MG63 (cell line): ENCODE results near the gene POLR2L. TPM values are rescaled to one million over a fixed set of nuclear protein-coding genes. Genes with fewer than 3 reads are reported as not detected.

ENCODE experiments used
- DNase-seq: peaks from one replicate; pipeline ENCODE4 v3.0.0-alpha.2; 2020
- H3K27me3 ChIP-seq: fragments of 250-450 bp; sonication (Bioruptor Pico); 2 replicates; pipeline ENCODE4 v1.5.1; 2020; ENCODE audit warnings: mild to moderate bottlenecking, moderate library complexity
- H3K36me3 ChIP-seq: fragments of 250-450 bp; sonication (Bioruptor Pico); 2 replicates; pipeline ENCODE4 v1.5.1; 2020; ENCODE audit warnings: mild to moderate bottlenecking, moderate library complexity
- H3K4me3 ChIP-seq: fragments of 250-450 bp; sonication (Bioruptor Pico); 2 replicates; pipeline ENCODE4 v1.5.1; 2020; ENCODE audit warnings: mild to moderate bottlenecking, moderate library complexity
- H3K9me3 ChIP-seq: fragments of 250-450 bp; sonication (Bioruptor Pico); 2 replicates; pipeline ENCODE4 v1.5.1; 2020; ENCODE audit warnings: mild to moderate bottlenecking, moderate library complexity
- total RNA-seq: library from RNA; depleted of rRNA; stranded (reverse); fragments of >200 nt; shearing (Covaris generic); gene quantifications from 2 replicates; pipeline ENCODE4 v1.2.3, GENCODE V29; 2014; ENCODE audit warnings: low replicate concordance

The POLR2L gene
- total RNA-seq, 1 experiment from 2014 or later: 190 TPM

DNA sequence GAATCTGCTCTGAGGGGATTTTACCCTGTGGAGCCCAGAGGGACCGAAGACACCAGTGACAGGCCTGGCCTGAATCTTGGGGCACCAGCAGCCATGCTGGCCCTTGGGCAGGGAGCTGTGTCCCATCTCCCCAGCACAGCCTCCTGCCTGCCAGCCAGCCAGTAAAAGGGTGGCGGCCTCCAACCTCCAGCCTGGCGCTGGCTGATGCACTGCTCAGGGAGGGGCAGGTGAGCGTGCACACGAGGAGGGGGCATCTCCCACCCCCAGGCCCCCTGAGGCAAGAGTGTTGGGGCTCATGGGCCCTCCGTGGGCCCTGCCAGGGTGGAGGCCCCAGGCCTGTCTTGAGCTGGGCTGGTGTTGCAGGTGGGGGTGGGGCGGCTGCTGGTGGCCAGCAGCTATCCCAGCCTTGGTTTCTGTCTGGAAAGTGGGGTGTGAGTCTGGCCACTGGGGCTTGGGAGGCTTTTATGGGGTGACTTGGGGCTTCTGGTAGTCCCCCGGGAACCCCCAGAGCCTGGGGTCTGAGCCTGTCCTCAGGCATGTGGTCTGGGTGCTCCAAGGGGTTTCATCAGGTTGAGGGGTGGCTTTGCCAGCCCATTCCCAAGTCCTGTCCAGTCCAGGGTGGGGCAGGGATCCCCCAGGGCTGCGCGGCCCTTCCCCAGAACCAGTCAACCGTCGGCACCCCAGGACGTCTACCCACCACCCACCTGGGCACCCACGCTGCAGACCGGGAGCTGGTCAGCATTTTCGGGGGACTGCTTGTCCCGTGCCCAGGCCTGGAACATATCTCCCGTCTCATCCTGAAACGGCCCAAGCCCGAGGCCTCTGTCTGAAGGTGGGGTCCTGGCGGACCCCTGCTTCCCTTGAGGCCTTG, 18.1 kb upstream of the POLR2L start:
- Histone ChIP-seq H3K4me3 (no peak overlapping the region), H3K36me3 (peaks cover 63% of the 10 kb centered on the region), H3K9me3 (no peaks in the 10 kb centered on the region), H3K27me3 (no peaks in the 10 kb centered on the region)
- DNase-seq: no peak

DNA sequence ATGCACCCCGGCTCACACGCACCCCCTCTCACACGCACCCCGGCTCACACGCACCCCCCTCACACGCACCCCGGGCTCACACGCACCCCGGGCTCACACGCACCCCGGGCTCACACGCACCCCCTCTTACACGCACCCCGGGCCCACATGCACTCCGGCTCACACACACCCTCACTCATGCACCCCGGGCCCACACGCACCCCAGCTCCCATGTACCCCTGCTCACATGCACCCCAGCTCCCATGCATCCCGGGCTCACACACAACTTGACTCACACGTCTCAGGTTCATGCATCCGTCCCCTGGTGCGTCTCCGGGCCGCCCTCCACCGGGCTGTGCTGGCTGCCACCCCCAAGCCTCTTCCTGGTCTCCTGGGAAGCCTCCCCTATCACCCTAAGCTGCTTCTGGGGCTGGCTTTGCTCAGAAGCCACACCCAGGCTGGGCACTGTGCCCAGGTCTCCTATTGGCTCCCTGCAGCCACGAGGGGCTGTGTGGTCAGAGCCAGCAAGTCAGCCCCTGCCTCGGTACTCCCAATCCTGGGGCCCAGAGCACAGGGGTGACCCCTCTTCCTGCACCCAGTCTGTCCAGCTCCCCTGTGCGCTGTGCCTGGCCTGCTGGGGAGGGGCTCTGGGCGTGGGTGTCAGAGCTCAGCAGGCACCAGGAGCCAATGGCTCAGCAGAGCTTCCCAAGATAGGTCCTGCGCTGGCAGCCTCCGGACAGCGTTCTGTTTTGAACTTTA, 17.2 kb upstream of the POLR2L start:
- no peaks in the 10 kb centered on the region for H3K27me3 ChIP-seq
- H3K36me3 ChIP-seq: peaks cover 60% of the 10 kb centered on the region
- DNase-seq: no peak
- no peaks in the 10 kb centered on the region for H3K9me3 ChIP-seq
- no peak overlapping the region for H3K4me3 ChIP-seq

DNA sequence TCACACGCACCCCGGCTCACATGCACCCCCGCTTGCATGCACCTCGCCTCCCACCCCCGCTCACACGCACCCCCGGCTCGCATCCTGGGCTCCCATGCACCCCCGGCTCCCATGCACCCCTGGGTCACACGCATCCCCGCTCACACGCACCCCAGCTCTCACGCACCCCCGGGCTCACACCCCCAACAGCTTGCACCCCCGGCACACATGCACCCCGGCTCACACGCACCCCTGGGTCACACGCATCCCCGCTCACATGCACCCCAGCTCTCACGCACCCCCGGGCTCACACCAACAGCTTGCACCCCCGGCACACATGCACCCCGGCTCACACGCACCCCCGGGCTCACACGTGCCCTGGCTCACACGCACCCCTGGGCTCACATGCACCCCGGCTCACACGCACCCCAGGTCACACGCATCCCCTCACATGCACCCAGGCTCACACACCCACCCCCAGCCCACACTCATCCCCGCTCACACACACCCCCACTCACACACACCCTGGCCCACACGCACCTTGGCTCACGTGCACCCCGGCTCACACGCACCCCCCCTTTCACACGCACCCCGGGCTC, 16.5 kb upstream of the POLR2L start:
- no peaks in the 10 kb centered on the region for H3K27me3 ChIP-seq
- no peak overlapping the region for H3K4me3 ChIP-seq
- no peaks in the 10 kb centered on the region for H3K9me3 ChIP-seq
- H3K36me3 ChIP-seq: peaks cover 62% of the 10 kb centered on the region
- DNase-seq: no peak

DNA sequence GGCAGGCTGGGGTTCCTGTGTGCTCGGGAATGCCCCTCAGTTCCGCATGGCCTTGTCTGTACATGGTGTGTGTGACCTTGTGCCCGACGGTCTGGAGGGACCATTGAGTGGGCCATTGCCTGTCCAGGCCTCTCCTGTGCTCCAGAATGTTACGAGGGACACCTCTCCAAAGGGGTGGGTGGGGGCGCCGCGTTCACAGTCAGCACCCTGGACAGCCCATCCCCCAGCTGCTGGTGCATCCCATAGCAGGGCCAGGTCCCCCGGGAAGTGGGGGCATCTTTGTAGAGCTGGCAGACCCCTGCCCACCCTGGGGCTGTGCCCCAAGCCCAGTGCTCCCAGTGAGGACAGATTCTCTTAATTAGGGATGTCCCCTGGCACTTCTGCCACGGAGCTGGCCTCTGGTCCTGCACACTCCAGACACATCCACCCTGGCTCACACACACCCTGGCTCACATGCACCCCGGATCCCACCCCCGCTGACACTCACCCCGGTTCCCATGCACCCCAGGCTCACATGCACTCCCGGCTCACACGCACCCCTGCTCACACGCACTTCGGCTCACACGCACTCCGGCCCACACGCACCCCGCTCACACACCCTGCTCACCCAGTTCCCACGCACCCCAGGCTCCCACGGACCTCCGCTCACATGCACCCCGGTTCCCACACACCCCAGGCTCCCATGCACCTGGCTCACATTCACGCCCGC, 15.9 kb upstream of the POLR2L start:
- H3K27me3 ChIP-seq: no peaks in the 10 kb centered on the region
- H3K4me3 ChIP-seq: no peak overlapping the region
- no peaks in the 10 kb centered on the region for H3K9me3 ChIP-seq
- peaks cover 57% of the 10 kb centered on the region for H3K36me3 ChIP-seq
- no peak for DNase-seq

DNA sequence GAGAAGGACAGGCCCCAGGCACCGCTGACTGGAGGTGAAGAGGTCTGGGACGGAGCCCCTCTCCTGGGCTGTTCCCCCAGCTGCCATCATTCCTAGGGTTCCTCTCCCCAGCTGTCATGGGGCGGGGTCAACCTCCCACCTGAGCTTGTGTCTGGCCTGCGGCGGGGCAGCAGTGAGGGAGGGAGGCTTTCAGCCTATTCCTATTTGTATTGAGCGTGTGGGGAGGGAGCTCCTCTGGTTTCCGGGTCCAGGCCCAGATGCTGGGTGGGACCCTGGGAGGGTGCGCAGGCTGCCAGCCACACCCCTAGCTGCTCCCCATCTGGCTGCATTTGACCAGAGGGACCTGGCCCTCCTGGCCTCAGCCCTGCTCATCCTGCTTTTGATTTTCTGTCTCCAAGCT, 14.1 kb upstream of the POLR2L start:
- Histone ChIP-seq H3K36me3 (peaks cover 57% of the 10 kb centered on the region), H3K27me3 (no peaks in the 10 kb centered on the region), H3K4me3 (no peak overlapping the region), H3K9me3 (no peaks in the 10 kb centered on the region)
- no peak for DNase-seq

DNA sequence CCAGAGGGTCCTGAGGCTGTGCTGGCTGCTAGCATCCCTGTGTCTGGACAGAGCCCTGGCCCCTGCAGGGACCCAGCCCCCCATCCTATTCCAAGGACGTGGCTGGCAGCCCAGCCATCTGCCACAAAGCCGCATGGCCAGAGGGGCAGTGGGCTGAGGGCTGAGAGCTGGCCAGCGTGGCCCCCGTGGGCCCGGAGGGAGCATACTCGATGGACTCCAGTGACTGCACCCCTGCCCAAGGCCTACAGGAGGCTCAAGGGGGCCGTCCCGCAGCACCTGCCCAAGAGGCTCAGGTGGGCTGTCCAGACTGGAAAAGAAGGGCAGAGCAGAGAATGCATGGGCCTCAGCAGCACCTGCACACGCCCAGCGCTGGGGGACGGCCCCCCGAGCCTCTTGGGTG, 13.5 kb upstream of the POLR2L start:
- H3K36me3 ChIP-seq: peaks cover 60% of the 10 kb centered on the region
- no peak for DNase-seq
- no peaks in the 10 kb centered on the region for H3K9me3 ChIP-seq
- no peaks in the 10 kb centered on the region for H3K27me3 ChIP-seq
- no peak overlapping the region for H3K4me3 ChIP-seq

DNA sequence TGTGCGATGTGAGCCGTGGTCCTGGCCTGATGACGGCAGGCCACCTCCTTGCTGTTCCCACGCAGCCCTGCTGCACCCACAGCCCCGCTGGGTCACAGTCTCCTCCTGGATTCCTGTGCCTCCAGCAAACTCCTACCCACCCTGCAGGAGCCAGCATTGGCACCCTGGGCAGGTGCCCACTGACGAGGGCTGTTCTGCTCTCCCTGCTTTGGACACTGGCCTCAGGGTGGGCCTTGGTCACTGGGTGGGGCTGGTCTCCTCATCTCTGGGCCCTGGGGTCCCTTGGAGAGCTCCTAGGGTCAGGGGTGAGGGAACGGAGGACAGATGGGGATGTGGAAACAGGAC, 13.0 kb upstream of the POLR2L start:
- no peaks in the 10 kb centered on the region for H3K9me3 ChIP-seq
- H3K27me3 ChIP-seq: no peaks in the 10 kb centered on the region
- peaks cover 60% of the 10 kb centered on the region for H3K36me3 ChIP-seq
- H3K4me3 ChIP-seq: no peak overlapping the region
- DNase-seq: no peak

DNA sequence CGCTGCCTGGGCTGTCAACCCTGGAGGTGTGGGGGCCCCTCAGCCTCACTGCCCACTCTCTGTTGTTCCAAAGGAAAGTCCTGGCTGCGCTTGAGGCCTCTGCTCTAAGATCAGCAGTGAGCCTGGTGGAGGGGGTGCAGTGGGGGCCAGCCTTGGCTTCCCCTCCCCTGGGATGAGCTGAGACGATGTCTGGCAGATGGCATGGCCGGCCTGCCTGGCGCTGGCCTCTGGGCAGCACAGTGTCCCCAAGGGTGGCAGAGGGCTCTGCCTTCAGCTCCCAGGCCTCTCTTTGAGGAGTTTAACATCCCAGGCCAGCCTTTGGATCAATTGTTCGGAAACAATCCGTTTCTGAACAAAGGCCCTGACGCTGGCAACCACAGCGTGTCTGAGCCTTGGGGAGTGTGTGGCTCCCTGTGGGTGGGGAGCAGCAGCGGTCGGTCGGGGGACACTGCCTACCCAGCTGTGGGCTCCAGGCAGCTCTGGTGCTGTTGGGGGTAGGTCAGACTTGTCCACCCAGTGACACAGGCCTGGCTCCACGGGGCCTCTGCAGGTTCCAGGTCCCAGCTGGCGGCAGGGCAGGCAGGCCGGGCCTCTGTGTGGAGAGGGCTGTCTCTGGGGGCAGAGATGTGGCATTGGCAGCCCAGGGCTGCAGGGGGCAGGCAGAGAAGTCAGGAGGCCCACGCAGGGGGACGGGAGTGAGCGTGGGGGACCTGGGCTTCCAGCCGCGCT, 12.4 kb upstream of the POLR2L start:
- no peak for DNase-seq
- peaks cover 58% of the 10 kb centered on the region for H3K36me3 ChIP-seq
- H3K4me3 ChIP-seq: no peak overlapping the region
- H3K27me3 ChIP-seq: no peaks in the 10 kb centered on the region
- H3K9me3 ChIP-seq: no peaks in the 10 kb centered on the region

DNA sequence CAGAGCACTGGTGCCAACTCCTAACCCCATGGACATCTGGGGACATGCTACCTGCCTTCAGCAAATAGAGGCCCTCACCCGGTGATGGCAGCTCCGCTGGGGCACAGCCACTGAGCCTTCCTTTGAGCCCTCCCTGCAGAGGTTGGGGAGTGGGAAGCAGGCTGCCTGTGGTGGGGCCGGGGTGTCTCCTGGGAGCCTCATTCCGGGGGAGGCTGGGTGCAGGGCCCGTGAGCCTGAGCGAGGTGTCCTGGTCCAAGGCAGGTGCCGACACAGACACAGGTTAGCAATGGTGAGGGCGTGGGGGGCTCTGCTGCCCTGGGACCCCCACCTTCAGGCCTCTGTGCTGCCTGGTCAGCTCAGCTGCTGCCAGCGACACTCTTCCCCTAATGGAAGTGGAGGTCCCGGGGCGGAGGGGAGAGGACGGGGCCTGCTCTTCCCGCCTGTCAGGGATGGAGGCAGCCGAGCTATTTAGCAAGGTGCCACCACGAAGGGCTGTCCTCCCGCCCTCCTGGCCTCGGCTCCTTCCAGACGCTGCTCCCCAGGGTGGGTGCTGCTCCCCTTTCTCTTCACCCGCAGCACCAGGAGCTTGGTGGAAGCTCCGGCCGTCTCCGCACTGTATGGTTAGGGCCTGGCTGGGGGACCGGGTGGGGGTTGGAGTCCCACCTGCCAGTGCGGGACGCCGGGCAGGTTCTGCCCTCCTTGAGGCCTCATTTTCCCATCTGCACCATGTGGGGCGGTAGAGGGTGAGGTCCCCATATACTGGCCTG, 11.5 kb upstream of the POLR2L start:
- H3K9me3 ChIP-seq: no peaks in the 10 kb centered on the region
- H3K36me3 ChIP-seq: peaks cover 59% of the 10 kb centered on the region
- DNase-seq: no peak
- H3K4me3 ChIP-seq: no peak overlapping the region
- no peaks in the 10 kb centered on the region for H3K27me3 ChIP-seq

DNA sequence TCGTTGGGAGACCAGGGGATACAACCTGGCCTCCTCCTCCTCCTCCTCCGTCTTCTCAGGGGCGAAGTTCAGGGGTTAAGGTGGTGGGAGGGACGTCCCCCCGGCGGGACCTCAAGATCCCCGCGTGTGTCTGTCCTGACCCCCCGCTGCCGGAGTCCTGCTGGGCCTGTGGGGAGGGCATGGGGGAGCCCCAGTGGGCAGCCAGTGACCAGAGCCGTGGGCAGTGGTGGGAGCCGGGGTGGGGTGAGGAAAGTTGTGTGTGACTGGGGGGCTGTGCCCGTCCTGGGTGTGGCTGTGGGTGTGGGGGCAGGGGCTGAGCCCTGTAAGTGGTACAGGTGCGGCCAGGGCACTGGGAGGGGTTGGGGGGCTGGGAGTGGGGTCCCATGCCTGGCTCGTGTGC, 10.4 kb upstream of the POLR2L start:
- Histone ChIP-seq H3K27me3 (no peaks in the 10 kb centered on the region), H3K4me3 (no peak overlapping the region), H3K9me3 (no peaks in the 10 kb centered on the region), H3K36me3 (peaks cover 65% of the 10 kb centered on the region)
- no peak for DNase-seq

DNA sequence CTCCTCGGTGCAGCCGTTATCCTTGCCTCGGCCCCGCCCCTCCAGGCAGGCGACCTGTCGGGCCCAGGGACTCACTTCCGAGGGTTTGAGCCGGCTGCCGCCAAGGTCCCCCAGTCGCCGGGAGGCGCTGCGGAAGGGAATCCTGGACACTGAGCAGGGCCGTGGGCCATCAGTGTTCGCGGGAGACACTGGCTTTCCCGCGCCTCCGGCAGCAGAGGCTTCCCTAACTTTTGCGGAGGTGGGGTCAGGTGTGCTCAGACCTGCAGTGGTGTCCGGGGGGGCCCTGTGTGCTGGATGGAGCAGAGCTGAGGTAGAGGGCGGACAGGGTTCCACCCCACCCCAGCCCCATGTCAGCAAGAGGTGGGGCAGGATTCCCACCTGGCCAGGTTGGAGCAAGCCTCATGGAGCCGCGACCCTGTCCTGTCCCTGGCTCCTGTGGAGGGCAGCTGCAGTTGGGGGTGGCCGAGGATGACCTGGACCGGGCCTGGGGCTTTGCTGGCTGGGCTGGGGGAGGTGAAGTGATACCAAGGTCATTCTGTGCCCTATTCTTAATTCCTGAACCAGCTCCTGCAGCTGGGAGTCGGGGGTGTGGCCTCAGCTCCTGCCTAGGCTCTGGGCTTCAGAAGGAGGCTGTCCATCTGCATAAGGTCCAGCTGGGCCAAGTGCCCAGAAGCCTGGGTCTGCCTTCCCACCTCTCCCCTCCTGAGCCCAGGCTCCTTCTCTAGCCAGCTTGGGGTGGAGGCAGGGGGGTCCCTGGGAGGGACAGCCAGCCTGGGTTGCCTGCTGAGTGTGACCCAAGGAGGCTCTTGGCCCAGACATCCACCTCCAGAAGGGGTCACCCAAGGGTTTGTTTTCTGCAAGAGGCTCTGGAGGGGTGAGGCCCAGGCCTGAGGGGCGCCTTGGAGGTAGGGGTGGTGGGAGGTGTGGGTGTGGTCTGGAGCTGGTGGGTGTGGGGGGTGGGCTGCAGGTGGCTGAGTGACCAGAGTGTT, 8.7 kb upstream of the POLR2L start:
- peaks cover 66% of the 10 kb centered on the region for H3K36me3 ChIP-seq
- H3K4me3 ChIP-seq: no peak overlapping the region
- no peak for DNase-seq
- no peaks in the 10 kb centered on the region for H3K9me3 ChIP-seq
- no peaks in the 10 kb centered on the region for H3K27me3 ChIP-seq

DNA sequence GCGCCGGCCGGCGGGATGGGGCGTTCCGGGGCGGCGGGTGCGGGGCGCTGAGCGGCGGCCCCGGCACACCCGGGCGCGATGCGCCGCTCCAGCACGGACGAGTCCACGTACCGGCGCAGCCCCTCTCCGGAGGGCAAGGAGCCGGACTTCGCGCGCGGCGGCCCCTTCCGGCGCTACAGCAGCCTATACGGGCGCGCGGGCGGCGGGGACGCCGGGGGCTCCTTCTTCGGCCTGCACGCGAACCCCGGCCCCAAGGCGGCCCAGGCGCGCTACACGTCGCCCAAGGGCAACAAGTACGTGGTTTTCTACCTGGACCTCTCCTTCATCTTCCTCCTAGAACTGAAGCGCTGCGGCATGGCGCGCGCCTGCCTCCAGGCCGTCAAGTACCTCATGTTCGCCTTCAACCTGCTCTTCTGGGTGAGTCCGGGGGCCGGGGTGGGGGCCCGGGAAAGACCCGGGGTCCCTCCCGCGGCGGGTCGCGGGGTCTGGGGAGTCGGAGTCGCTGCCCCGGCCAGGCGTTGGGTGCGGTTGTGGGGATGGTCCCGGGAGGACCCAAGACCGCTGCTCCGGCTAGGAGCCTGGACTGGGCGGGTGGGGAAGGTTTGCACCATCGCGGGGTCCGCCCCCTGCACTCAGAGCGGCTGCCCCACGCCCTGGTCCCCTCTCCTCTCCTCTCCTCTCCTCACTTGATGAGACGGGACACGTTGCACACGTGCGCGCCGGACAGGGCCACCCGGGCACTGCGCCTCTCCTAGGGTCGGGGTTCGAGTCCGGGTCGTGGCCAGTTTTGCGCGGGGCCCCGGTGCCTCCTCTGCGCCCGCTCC, 7.8 kb upstream of the POLR2L start:
- Histone ChIP-seq H3K36me3 (peaks cover 65% of the 10 kb centered on the region), H3K27me3 (no peaks in the 10 kb centered on the region), H3K4me3 (no peak overlapping the region), H3K9me3 (no peaks in the 10 kb centered on the region)
- DNase-seq: no peak

DNA sequence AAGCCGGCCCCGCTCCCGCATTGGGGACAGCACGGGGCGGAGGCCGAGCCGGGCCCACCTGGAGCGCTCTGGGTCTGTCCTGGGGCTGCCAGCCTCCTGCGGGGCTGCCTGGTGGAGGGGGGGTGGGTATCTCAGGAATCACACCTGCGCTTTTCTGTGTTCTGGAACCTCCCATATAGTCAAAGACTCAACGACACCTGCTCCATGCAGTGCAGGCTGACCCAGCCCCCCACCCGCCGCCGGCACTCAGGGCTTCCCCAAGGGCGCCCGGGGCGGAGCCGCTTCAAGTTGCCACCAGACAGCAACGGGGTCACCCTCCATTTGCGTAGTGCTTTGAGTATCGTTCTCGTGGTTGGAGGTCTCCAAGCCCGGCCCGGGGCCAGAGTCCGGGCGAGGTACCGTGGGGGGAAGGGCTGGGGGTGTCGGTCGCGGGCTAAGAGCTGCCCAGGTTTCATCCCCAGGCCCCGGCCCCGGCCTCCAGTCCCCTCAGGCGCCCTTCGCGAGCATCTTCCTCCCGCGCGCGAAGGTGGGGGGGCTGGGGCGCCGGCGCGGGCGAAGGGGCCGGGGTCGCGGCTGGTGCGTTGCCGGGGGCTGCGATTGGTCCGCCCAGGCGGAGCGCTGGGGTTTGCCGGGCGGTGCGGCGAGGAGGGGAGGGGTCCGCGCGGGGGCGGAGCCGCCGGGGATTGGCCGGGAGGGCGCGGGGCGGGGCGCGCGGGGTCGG, 6.9 kb upstream of the POLR2L start:
- no peaks in the 10 kb centered on the region for H3K9me3 ChIP-seq
- H3K27me3 ChIP-seq: no peaks in the 10 kb centered on the region
- no peak for DNase-seq
- no peak overlapping the region for H3K4me3 ChIP-seq
- peaks cover 68% of the 10 kb centered on the region for H3K36me3 ChIP-seq
